GM18951 (cell line): ENCODE data around the gene GLDN.

ENCODE experiments used
- POLR2A ChIP-seq: IDR thresholded peaks from 4 replicates; pipeline ENCODE4 v1.6.1; 2011; ENCODE audit warnings: mild to moderate bottlenecking; ENCODE audit not compliant: insufficient read length, insufficient read depth; ENCODE audit errors: extremely low read depth
- in situ Hi-C: fragments of 300-500 bp; cut with MboI; formaldehyde crosslinking; loops from one replicate; pipeline ENCODE4 v1.12.0; 2022; ENCODE audit warnings: low sequenced_read_pairs, mixed read lengths, inconsistent platforms; ENCODE audit not compliant: unreplicated experiment

The GLDN gene

DNA sequence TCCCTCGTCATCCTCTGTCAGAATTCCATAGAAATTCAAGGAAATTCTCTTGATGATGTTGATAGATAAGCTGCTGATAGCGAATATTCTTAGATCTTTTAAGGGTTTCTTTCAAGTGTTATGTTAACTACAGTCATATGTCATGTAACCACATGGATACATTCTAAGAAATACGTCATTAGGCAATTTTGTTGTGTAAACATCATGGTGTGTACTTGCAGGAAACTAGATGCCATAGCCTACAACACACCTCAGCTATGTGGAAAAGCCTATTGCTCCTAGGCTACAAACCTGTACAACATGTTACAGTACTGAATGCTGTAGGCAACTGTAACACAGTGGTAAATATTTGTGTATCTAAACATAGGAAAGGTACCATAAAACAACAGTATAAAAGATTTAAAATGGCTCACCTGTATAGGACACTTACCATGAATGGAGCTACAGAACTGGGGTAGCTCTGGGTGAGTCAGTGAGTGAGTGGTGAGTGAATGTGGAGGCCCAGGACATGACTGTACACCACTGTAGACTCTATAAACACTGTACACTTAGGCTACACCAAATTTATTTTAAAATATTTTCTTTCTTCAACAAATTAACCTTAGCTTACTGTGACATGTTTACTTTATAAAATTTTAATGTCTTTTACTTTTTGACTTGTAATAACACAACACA lies 34.6 kb downstream of the GLDN start:
- TF ChIP-seq POLR2A: no peak
- in situ Hi-C loops: no loop called here

DNA sequence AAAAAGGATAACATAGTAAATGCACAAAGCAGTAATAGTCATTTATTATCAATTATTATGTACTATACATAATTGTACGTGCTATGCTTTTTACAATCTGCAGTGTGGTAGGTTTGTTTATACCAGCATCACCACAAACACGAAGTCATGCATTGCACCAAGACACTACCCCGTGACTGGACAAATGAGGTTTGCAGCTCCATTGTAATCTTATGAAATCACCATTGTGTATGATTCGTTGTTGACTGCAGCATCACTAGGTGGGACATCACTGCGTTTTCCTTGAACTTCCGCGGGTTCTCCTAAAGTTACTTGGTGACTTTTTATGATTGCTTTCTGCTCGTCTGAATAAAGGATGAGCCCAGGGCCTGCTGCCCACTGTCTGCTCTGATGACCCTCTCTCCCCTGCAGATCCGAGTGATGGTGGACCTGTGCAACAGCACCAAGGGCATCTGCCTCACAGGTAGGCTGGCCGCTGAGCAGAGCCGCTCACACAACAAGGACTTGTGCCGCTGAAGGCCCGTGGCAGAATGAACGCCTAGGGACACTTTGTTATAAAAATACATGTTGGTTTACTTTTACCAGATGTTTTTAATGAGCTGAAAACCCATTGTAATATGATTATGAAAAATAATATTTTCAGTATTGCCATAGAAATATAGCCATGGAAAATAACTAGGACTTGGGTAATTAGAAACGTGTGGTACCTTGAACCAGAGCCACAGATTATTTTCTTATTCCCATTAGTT lies 35.8 kb downstream of the GLDN start:
- TF ChIP-seq POLR2A: no peak
- in situ Hi-C loops: no loop called here

DNA sequence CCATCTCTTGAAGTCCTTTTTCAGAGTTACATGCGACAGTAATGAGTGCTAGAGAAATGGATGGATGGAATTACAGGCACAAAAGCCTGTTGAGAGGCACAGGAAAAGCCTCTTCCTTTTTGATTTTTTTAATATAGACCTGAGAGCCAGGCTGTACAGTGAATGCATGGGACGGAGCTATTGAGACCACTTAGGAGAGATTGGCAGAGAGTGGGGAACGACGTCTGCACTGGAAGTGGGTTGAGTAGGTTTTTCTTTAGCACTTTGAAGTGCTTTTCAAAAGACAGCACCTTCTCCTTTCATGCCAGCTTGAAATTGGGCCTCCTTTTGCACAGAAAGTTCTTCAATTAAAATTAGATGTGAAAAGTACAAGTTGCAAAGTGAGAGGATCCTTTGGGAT lies 37.0 kb downstream of the GLDN start:
- in situ Hi-C loops: no loop called here
- TF ChIP-seq POLR2A: no peak

DNA sequence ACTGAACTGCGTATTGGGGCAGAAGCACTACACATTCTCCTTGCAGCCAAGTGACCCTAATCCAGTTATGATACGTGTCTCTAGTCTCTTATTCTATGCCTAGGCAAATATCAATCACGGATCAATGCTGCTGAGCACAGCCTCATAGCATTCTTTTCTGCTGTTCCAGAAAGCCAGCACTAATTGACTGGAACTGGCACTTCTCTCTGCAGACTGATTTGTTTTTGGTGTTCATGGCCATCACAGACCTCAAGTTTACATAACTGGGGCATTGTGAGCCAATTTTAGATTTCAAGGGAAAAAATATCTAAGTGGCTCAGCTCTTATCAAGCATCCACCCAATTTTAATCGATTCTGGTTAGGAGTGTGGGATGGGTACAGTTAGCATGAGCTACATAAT lies 37.9 kb downstream of the GLDN start:
- TF ChIP-seq POLR2A: no peak
- in situ Hi-C loops: no loop called here

DNA sequence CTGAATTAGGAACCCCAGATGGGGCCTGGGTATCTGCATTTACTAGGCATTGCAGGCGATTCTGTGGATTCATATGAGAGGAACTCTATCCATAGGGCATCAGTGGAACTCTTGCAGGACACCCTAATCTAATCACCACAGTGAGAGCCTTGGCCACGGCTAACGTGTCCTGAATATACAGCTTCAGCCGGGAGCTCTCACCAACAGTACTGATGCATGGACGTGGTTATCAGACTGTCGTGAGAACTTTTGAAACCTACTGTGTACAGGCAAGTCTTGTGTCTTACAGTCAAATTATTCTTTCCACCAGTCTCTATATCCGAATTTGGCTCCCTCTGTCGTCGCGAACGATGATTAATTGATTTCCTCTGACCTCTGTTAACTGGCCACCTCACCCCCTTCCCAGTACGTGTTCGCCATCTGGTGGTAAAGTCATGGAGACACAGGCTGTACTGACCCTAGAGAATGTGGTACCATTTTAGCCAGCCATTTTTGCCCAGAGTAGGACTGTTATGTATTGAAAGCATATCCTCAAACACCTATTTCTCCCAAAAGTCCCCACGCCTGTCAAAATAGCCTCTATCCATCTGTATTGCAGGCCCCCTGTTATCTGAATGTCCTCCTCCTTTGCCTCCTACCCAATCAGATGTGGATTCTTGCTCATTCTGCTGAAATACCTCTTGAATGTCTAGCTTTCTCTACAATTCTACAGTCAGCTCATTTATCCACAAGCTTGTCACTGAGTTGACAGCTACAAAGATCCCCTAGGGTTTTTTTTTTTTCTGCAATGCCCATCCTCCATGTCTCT lies 39.7 kb downstream of the GLDN start:
- TF ChIP-seq POLR2A: no peak
- in situ Hi-C loops: loop anchor here (10.0 kb wide), 2 partner anchors 86 to 216 kb away; no protein-coding TSS in a partner anchor

DNA sequence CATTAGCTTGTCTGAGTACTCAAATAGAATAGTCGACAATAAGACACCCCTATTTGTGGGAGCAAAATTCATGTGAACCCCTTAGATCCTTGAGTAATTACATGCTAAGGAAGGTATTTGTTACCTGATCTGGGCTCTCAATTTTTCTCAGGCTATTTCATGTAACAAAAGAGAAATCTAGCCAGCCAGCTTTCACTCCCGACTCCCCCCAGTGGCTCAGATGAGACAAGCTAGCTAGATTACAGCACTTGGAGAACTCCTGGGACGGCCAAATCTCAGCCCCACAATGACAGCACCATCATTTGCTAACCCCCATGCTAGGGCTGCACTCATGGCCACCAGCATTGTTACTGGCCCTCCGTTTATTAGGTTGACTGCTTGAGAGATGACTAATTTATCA lies 41.3 kb downstream of the GLDN start:
- in situ Hi-C loops: loop anchor here (10.0 kb wide), 2 partner anchors 88 to 218 kb away; no protein-coding TSS in a partner anchor
- no peak for TF ChIP-seq POLR2A

DNA sequence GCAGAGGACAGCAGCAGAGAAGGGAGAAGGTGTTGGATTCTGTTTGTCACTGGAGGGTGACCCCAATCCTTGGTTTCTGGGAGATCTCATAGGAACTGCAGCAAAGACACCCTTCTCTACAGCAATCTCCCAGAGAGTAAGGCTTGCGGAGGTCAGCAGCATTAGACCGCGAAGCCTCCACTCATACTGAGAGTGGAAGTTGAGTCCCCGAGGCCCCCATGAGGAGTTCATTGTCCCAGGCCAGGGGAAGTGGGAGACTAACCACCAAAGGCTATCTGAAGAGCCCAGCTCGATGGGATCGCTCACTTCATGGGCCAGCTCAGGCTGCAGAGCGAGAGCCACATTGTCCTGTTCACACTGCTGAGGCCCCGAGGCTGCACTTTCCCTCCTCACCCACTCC lies 44.6 kb downstream of the GLDN start:
- no peak for TF ChIP-seq POLR2A
- in situ Hi-C loops: loop anchor here (10.0 kb wide), 2 partner anchors 91 to 221 kb away; no protein-coding TSS in a partner anchor

DNA sequence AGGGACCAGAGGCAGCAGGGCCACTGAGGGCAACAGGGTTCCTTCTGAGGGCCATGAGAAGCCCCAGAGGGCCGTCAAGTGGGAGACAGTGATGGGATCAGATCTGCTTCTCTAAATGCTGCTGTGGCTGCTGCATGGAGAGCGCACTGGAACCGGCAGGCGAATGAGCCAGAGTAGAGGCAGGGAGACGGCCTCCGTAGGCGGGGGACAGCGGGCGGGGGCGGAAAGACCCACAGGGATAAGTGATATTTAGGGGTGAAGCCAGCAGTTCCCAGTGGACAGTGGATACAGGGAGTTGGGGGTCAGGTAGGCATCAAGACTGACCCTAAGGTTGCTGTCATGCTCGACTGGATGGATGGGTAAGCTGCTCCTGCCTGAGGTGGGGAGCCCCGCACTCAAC lies 45.0 kb downstream of the GLDN start:
- no peak for TF ChIP-seq POLR2A
- in situ Hi-C loops: loop anchor here (10.0 kb wide), 2 partner anchors 92 to 222 kb away; no protein-coding TSS in a partner anchor

DNA sequence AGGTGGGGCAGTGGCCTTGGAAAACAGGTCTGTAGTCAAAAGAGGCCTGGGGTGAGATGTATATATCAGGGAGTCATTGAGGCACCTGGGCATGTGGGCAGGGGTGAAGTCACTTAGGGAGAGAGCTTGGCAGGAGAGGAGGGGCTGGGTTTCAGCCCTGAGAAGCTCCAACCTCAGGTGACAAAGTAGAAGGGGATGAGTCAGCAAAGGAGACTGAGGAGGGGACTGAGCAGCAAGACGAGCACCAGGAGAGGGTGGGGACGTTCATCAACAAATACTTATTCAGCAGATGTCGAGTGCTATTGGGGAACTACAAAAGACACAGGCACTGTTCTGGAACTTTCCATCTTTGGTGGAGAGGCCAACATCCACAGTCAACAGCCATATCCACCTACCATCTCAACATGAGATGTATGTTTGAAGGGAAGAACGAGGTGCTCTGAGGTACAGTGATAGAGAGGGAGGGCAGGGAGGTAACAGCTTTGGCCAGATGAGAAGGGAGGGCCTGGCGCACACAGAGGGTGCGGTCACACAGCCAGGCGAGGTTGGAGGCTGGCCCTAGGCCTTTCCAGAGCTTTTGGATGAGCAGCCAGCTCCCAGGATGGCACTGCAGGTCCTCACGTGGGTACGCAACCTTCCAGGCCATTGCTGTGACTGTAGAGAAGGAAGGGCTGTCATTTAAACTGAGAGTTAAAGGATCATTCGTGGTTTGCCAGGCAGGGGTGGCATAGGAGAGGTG lies 45.7 kb downstream of the GLDN start:
- in situ Hi-C loops: loop anchor here (10.0 kb wide), 2 partner anchors 92 to 222 kb away; no protein-coding TSS in a partner anchor
- TF ChIP-seq POLR2A: no peak

DNA sequence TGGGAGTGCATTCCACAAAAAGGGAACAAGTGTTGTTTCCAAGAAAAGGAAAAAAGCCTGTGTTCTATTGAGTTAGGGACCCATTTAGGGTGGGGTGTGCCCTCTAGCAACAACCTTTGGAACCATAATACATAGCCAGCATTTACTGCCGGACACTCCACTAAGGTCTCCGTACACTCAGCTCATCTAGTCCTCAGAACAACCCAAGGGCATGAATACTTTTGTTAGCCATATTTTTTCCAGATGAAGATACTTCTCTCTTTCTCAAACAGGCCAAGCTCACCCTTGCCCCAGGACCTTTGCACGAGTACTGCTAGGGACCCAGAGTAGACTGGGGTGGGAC lies 46.2 kb downstream of the GLDN start:
- TF ChIP-seq POLR2A: no peak
- in situ Hi-C loops: loop anchor here (10.0 kb wide), 2 partner anchors 93 to 223 kb away; no protein-coding TSS in a partner anchor

DNA sequence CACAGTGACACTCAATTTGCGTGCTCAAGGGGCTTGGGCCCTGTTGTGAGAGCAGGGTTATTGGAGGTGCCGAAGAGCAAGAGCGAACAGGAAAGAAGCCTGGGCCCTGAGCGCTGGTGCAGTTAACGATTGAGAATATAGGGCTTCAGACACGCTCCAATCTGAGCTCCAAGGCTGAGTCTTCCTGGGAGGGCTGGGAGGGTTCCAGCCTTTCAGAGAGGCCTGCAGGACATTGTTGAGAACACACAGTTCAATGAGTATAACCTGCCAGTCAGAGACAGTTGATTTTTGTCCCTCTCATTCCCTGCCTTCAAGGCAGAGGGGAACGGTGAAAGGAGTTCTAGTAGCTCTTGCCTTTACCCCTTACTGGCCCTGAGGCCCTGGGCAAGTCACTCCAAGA lies 47.3 kb downstream of the GLDN start:
- TF ChIP-seq POLR2A: no peak
- in situ Hi-C loops: loop anchor here (10.0 kb wide), 2 partner anchors 94 to 224 kb away; no protein-coding TSS in a partner anchor

DNA sequence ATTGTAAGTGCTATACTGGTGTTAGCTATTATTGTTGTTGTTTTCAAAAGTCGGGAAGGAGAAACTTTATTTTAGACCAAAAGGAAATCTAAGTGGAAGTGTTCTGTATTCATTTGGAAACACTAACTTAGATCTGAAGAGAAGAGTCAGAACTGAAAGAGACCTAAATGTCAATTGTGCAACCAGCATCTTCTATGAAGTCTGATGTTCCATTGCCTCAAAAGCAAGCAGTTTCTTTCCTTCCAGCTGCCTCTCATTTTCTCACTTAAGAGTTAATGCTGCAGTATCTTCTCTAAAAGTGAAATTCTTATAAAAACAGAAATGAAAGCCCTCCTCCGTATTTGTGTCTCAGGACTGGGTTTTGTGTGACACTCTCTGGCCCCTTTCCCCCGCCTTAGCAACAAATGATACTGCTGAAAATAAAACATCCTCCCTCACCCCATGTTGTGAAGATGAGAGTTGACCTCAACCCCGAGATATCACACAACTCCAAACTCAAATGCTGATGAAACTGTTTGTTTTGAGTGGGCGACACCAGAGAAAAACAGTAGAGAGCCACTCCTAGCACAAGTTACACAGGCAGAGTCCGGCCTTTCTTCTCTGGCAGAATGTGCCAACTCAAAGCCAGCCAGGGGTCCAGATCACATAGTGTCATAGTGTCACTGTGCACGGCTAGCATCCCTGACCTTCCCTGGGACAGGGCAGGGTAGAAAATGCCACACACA lies 48.9 kb downstream of the GLDN start:
- in situ Hi-C loops: no loop called here
- TF ChIP-seq POLR2A: no peak
